A549 (cell line): ENCODE results near the gene UGT1A10. TPM values are rescaled to one million over a fixed set of nuclear protein-coding genes. Genes with fewer than 3 reads are reported as not detected.

ENCODE experiments used
- polyA plus RNA-seq, 4 experiments: library from polyadenylated mRNA; depleted of rRNA in 3 of 4; stranded (reverse); fragments of >200 nt; fragmentation: RNase III in 1 of 4; extraction: RNeasy Plus Mini Kit Qiagen cat#74134 plus additional on column Dnase treatment in 1 of 4; gene quantifications; 2 replicates in 3 of 4; 3 replicates in 1 of 4; pipeline ENCODE4 v1.2.3, GENCODE V29; 2011 to 2017

UGT1A10 gene
- polyA plus RNA-seq, 2 of the 4 experiments (the other 2 are of a cell fraction), result 0.10 TPM; not detected in 1

Other genes with a start within 250 kb of the UGT1A10 start
- 57.0 and 65.3 TPM in 2 replicates for gene USP40, start 69.7 kb upstream of the UGT1A10 start, polyA plus RNA-seq (2011; rRNA removed)
- gene USP40, start 69.7 kb upstream of the UGT1A10 start, polyA plus RNA-seq (2017; fragmentation: RNase III; extraction: RNeasy Plus Mini Kit Qiagen cat#74134 plus additional on column Dnase treatment), result 22.9 to 24.6 TPM (median 24.5 TPM) in 3 replicates
- gene UGT1A8, start 18.8 kb upstream of the UGT1A10 start, polyA plus RNA-seq (2011; rRNA removed), result 0.12 and 0.22 TPM in 2 replicates
- gene UGT1A8, start 18.8 kb upstream of the UGT1A10 start, polyA plus RNA-seq (2017; fragmentation: RNase III; extraction: RNeasy Plus Mini Kit Qiagen cat#74134 plus additional on column Dnase treatment), result 0.05 to 0.25 TPM in 2 of 3 replicates, not detected in the other
- gene UGT1A9, start 35.5 kb downstream of the UGT1A10 start, polyA plus RNA-seq (2011; rRNA removed), result 10.6 and 11.0 TPM in 2 replicates
- 10.3 to 13.1 TPM (median 11.8 TPM) in 3 replicates for gene UGT1A9, start 35.5 kb downstream of the UGT1A10 start, polyA plus RNA-seq (2017; fragmentation: RNase III; extraction: RNeasy Plus Mini Kit Qiagen cat#74134 plus additional on column Dnase treatment)
- 8.9 and 10.0 TPM in 2 replicates for gene UGT1A7, start 45.5 kb downstream of the UGT1A10 start, polyA plus RNA-seq (2011; rRNA removed)
- 6.9 to 9.8 TPM (median 9.3 TPM) in 3 replicates for gene UGT1A7, start 45.5 kb downstream of the UGT1A10 start, polyA plus RNA-seq (2017; fragmentation: RNase III; extraction: RNeasy Plus Mini Kit Qiagen cat#74134 plus additional on column Dnase treatment)
- gene UGT1A6, start 56.4 kb downstream of the UGT1A10 start, polyA plus RNA-seq (2011; rRNA removed), result 3.5 and 5.5 TPM in 2 replicates
- 2.0 to 2.9 TPM (median 2.5 TPM) in 3 replicates for gene UGT1A6, start 56.4 kb downstream of the UGT1A10 start, polyA plus RNA-seq (2017; fragmentation: RNase III; extraction: RNeasy Plus Mini Kit Qiagen cat#74134 plus additional on column Dnase treatment)
- gene UGT1A5, start 76.5 kb downstream of the UGT1A10 start, polyA plus RNA-seq (2011; rRNA removed), result 0.05 TPM in 1 of 2 replicates, not detected in the other
- 0.12 TPM in 1 of 3 replicates, not detected in the others for gene UGT1A5, start 76.5 kb downstream of the UGT1A10 start, polyA plus RNA-seq (2017; fragmentation: RNase III; extraction: RNeasy Plus Mini Kit Qiagen cat#74134 plus additional on column Dnase treatment)
- gene UGT1A4, start 82.3 kb downstream of the UGT1A10 start, polyA plus RNA-seq (2011; rRNA removed), result 0.09 and 0.13 TPM in 2 replicates
- gene UGT1A4, start 82.3 kb downstream of the UGT1A10 start, polyA plus RNA-seq (2017; fragmentation: RNase III; extraction: RNeasy Plus Mini Kit Qiagen cat#74134 plus additional on column Dnase treatment), result 0.05 to 0.14 TPM (median 0.12 TPM) in 3 replicates
- 0.39 and 0.49 TPM in 2 replicates for gene UGT1A3, start 92.6 kb downstream of the UGT1A10 start, polyA plus RNA-seq (2011; rRNA removed)
- gene UGT1A3, start 92.6 kb downstream of the UGT1A10 start, polyA plus RNA-seq (2017; fragmentation: RNase III; extraction: RNeasy Plus Mini Kit Qiagen cat#74134 plus additional on column Dnase treatment), result 0.08 to 0.23 TPM (median 0.17 TPM) in 3 replicates
- 1.9 and 2.5 TPM in 2 replicates for gene UGT1A1, start 123.8 kb downstream of the UGT1A10 start, polyA plus RNA-seq (2011; rRNA removed)
- gene UGT1A1, start 123.8 kb downstream of the UGT1A10 start, polyA plus RNA-seq (2017; fragmentation: RNase III; extraction: RNeasy Plus Mini Kit Qiagen cat#74134 plus additional on column Dnase treatment), result 1.4 to 2.0 TPM (median 1.9 TPM) in 3 replicates
- 0.63 and 0.71 TPM in 2 replicates for gene MROH2A, start 141.9 kb downstream of the UGT1A10 start, polyA plus RNA-seq (2011; rRNA removed)
- 0.04 to 0.28 TPM (median 0.10 TPM) in 3 replicates for gene MROH2A, start 141.9 kb downstream of the UGT1A10 start, polyA plus RNA-seq (2017; fragmentation: RNase III; extraction: RNeasy Plus Mini Kit Qiagen cat#74134 plus additional on column Dnase treatment)
- gene HJURP, start 218.1 kb downstream of the UGT1A10 start, polyA plus RNA-seq (2011; rRNA removed), result 111 and 119 TPM in 2 replicates
- gene HJURP, start 218.1 kb downstream of the UGT1A10 start, polyA plus RNA-seq (2017; fragmentation: RNase III; extraction: RNeasy Plus Mini Kit Qiagen cat#74134 plus additional on column Dnase treatment), result 102 to 109 TPM (median 103 TPM) in 3 replicates